Measurements from ENCODE around the gene CASP9. TPM values are rescaled to one million over a fixed set of nuclear protein-coding genes. Genes with fewer than 3 reads are reported as not detected.

The CASP9 gene
- total RNA-seq, 1 donor from 2014 or later, result 8.5 TPM

DNA sequence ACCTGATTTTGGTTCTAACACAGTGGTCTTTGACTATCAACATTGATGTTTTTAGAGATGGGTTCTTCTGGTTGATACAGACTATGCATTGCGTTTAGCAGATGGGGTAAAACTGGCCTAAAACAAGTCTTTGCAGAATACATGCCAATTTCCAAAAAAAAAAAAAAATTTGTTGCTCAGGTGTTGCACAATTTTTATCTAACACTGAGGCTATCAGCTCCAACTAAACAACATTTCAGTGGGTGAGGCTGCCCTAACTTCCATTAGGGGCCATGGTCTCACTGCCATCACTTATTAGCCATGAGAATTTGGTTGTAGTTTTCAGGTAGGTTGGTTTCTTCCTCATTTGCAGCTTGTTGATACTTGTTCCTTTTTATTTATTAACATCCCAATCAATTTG is 46.8 kb upstream of the CASP9 start:
- Histone ChIP-seq H3K4me2 (ENCODE audit: low read length) (no peak overlapping the region), H3K4me1 (ENCODE audit: insufficient read depth, low read length) (no peaks in the 10 kb centered on the region), H3K9ac (ENCODE audit: low read length) (no peak overlapping the region), H2AFZ (ENCODE audit: low read depth, low read length) (no peak overlapping the region), H3K27ac (ENCODE audit: low read depth, low read length) (no peak overlapping the region), H3K9me3 (ENCODE audit: insufficient read depth, low read depth, low read length) (no peaks in the 10 kb centered on the region), H3K27me3 (ENCODE audit: insufficient read depth, low read length) (no peaks in the 10 kb centered on the region), H3K79me2 (ENCODE audit: insufficient read depth, low read length) (no peaks in the 10 kb centered on the region), H3K36me3 (ENCODE audit: insufficient read depth, low read length) (peaks cover 33% of the 10 kb centered on the region), H3K4me3 (ENCODE audit: insufficient read depth, low read depth, low read length) (no peak overlapping the region), H4K20me1 (ENCODE audit: insufficient read depth, low read length) (no peaks in the 10 kb centered on the region)
- Mint-ChIP-seq H3K27me3 (ENCODE audit: low read depth, unreplicated experiment) (no peaks in the 10 kb centered on the region), H3K27ac (ENCODE audit: unreplicated experiment) (no peak overlapping the region), H3K9me3 (ENCODE audit: unreplicated experiment) (no peaks in the 10 kb centered on the region), H3K4me3 (ENCODE audit: unreplicated experiment) (no peak overlapping the region), H3K36me3 (ENCODE audit: low read depth, unreplicated experiment) (peaks cover 31% of the 10 kb centered on the region), H3K4me1 (ENCODE audit: low read depth, unreplicated experiment) (peaks cover 11% of the 10 kb centered on the region)
- no peak for DNase-seq (ENCODE audit: low read depth)
- TF ChIP-seq, protein P1, sequence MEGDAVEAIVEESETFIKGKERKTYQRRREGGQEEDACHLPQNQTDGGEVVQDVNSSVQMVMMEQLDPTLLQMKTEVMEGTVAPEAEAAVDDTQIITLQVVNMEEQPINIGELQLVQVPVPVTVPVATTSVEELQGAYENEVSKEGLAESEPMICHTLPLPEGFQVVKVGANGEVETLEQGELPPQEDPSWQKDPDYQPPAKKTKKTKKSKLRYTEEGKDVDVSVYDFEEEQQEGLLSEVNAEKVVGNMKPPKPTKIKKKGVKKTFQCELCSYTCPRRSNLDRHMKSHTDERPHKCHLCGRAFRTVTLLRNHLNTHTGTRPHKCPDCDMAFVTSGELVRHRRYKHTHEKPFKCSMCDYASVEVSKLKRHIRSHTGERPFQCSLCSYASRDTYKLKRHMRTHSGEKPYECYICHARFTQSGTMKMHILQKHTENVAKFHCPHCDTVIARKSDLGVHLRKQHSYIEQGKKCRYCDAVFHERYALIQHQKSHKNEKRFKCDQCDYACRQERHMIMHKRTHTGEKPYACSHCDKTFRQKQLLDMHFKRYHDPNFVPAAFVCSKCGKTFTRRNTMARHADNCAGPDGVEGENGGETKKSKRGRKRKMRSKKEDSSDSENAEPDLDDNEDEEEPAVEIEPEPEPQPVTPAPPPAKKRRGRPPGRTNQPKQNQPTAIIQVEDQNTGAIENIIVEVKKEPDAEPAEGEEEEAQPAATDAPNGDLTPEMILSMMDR (IDR thresholded peaks at IDR 0.05; ENCODE audit: insufficient read depth, low read depth, low read length), result no peak
- TF ChIP-seq EZH2 (IDR thresholded peaks at IDR 0.05; ENCODE audit: insufficient read depth, low read length), result no peak
- no peak for FAIRE-seq

GRCh38 chr1:15568387-15569073 is 44.5 kb upstream of the CASP9 start:
- Histone ChIP-seq H3K9me3 (ENCODE audit: insufficient read depth, low read depth, low read length) (no peaks in the 10 kb centered on the region), H3K4me1 (ENCODE audit: insufficient read depth, low read length) (no peaks in the 10 kb centered on the region), H3K4me3 (ENCODE audit: insufficient read depth, low read depth, low read length) (no peak overlapping the region), H3K36me3 (ENCODE audit: insufficient read depth, low read length) (peaks cover 47% of the 10 kb centered on the region), H4K20me1 (ENCODE audit: insufficient read depth, low read length) (no peaks in the 10 kb centered on the region), H2AFZ (ENCODE audit: low read depth, low read length) (no peak overlapping the region), H3K27ac (ENCODE audit: low read depth, low read length) (no peak overlapping the region), H3K9ac (ENCODE audit: low read length) (no peak overlapping the region), H3K79me2 (ENCODE audit: insufficient read depth, low read length) (no peaks in the 10 kb centered on the region), H3K4me2 (ENCODE audit: low read length) (no peak overlapping the region), H3K27me3 (ENCODE audit: insufficient read depth, low read length) (no peaks in the 10 kb centered on the region)
- no peak overlapping the region for H3K4me3 Mint-ChIP-seq (ENCODE audit: unreplicated experiment)
- peaks cover 35% of the 10 kb centered on the region for H3K36me3 Mint-ChIP-seq (ENCODE audit: low read depth, unreplicated experiment)
- peaks cover 11% of the 10 kb centered on the region for H3K4me1 Mint-ChIP-seq (ENCODE audit: low read depth, unreplicated experiment)
- no peak for TF ChIP-seq EZH2 (IDR thresholded peaks at IDR 0.05; ENCODE audit: insufficient read depth, low read length)
- TF ChIP-seq, protein P1 (IDR thresholded peaks at IDR 0.05; ENCODE audit: insufficient read depth, low read depth, low read length), result no peak
- DNase-seq (ENCODE audit: low read depth) (no peak), FAIRE-seq (no peak)
- H3K27ac Mint-ChIP-seq (ENCODE audit: unreplicated experiment), result no peak overlapping the region
- H3K27me3 Mint-ChIP-seq (ENCODE audit: low read depth, unreplicated experiment), result no peaks in the 10 kb centered on the region
- no peaks in the 10 kb centered on the region for H3K9me3 Mint-ChIP-seq (ENCODE audit: unreplicated experiment)

GRCh38 chr1:15559189-15559810 is 35.3 kb upstream of the CASP9 start:
- Mint-ChIP-seq H3K4me3 (ENCODE audit: unreplicated experiment) (no peak overlapping the region), H3K27ac (ENCODE audit: unreplicated experiment) (no peak overlapping the region), H3K9me3 (ENCODE audit: unreplicated experiment) (no peaks in the 10 kb centered on the region), H3K27me3 (ENCODE audit: low read depth, unreplicated experiment) (no peaks in the 10 kb centered on the region), H3K4me1 (ENCODE audit: low read depth, unreplicated experiment) (no peaks in the 10 kb centered on the region), H3K36me3 (ENCODE audit: low read depth, unreplicated experiment) (peaks cover 4% of the 10 kb centered on the region)
- DNase-seq (ENCODE audit: low read depth) (no peak), FAIRE-seq (no peak)
- H3K9ac ChIP-seq (ENCODE audit: low read length), result no peak overlapping the region
- no peak overlapping the region for H2AFZ ChIP-seq (ENCODE audit: low read depth, low read length)
- no peaks in the 10 kb centered on the region for H3K27me3 ChIP-seq (ENCODE audit: insufficient read depth, low read length)
- H3K4me1 ChIP-seq (ENCODE audit: insufficient read depth, low read length), result no peaks in the 10 kb centered on the region
- H3K9me3 ChIP-seq (ENCODE audit: insufficient read depth, low read depth, low read length), result no peaks in the 10 kb centered on the region
- peaks cover 32% of the 10 kb centered on the region for H3K36me3 ChIP-seq (ENCODE audit: insufficient read depth, low read length)
- no peak for TF ChIP-seq EZH2 (IDR thresholded peaks at IDR 0.05; ENCODE audit: insufficient read depth, low read length)
- TF ChIP-seq, protein P1 (IDR thresholded peaks at IDR 0.05; ENCODE audit: insufficient read depth, low read depth, low read length), result no peak
- no peak overlapping the region for H3K4me2 ChIP-seq (ENCODE audit: low read length)
- no peak overlapping the region for H3K27ac ChIP-seq (ENCODE audit: low read depth, low read length)
- H3K4me3 ChIP-seq (ENCODE audit: insufficient read depth, low read depth, low read length), result no peak overlapping the region
- H3K79me2 ChIP-seq (ENCODE audit: insufficient read depth, low read length), result no peaks in the 10 kb centered on the region
- no peaks in the 10 kb centered on the region for H4K20me1 ChIP-seq (ENCODE audit: insufficient read depth, low read length)
